ENCODE data around the gene SH2B3. TPM values are rescaled to one million over a fixed set of nuclear protein-coding genes. Genes with fewer than 3 reads are reported as not detected.

Gene SH2B3
- total and polyA plus RNA-seq, 9 of the 15 experiments (the other 6 are each of a cell fraction or from before 2014, with no cell fraction given), result 10.8 to 75.3 (median 37.4) TPM

GRCh38 chr12:111379942-111380554 lies 25.7 kb upstream of the SH2B3 start:
- ChIA-PET POLR2A (interaction anchor here (1.0 to 1.7 kb wide), 2 partner anchors 10 to 23 kb away, joined by 3 to 6 read pairs; no protein-coding TSS in a partner anchor), CTCF (ENCODE audit: low intra/inter-chr PET ratio) (no interaction called here)
- TF ChIP-seq RBM25 (IDR thresholded peaks at IDR 0.05; ENCODE audit: low read depth, low read length, severe bottlenecking) (peak; percentile 80), ZKSCAN1 (IDR thresholded peaks at IDR 0.05; ENCODE audit: low read depth, low read length) (peak; percentile 92), TCF15 (CRISPR knock-in tag; IDR thresholded peaks at IDR 0.05) (no peak), NFRKB (IDR thresholded peaks at IDR 0.05; ENCODE audit: low read depth) (no peak), CTCF (IDR thresholded peaks at IDR 0.05 in 2 of 3, conservative IDR thresholded peaks at IDR 0.05 in 1 of 3; ENCODE audit: insufficient read depth in 2 of 3, low read depth in 1 of 3, low read length in 3 of 3) (no peak), NR4A1 (CRISPR knock-in tag; IDR thresholded peaks at IDR 0.05) (no peak), NR4A1 (tag; IDR thresholded peaks at IDR 0.05) (no peak), ELF4 (CRISPR knock-in tag; IDR thresholded peaks at IDR 0.05) (no peak), ZFP36 (IDR thresholded peaks at IDR 0.05; ENCODE audit: low read depth, low read length, partially characterized antibody) (peak; percentile 77)
- TF ChIP-seq, protein P1, sequence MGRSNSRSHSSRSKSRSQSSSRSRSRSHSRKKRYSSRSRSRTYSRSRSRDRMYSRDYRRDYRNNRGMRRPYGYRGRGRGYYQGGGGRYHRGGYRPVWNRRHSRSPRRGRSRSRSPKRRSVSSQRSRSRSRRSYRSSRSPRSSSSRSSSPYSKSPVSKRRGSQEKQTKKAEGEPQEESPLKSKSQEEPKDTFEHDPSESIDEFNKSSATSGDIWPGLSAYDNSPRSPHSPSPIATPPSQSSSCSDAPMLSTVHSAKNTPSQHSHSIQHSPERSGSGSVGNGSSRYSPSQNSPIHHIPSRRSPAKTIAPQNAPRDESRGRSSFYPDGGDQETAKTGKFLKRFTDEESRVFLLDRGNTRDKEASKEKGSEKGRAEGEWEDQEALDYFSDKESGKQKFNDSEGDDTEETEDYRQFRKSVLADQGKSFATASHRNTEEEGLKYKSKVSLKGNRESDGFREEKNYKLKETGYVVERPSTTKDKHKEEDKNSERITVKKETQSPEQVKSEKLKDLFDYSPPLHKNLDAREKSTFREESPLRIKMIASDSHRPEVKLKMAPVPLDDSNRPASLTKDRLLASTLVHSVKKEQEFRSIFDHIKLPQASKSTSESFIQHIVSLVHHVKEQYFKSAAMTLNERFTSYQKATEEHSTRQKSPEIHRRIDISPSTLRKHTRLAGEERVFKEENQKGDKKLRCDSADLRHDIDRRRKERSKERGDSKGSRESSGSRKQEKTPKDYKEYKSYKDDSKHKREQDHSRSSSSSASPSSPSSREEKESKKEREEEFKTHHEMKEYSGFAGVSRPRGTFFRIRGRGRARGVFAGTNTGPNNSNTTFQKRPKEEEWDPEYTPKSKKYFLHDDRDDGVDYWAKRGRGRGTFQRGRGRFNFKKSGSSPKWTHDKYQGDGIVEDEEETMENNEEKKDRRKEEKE (IDR thresholded peaks at IDR 0.05; ENCODE audit: borderline replicate concordance in 1 of 2, control insufficient read depth in 1 of 2, low read depth in 2 of 2, low read length in 1 of 2), result no peak

More at GRCh38 chr12:111379942-111380554, 25.7 kb upstream of the SH2B3 start:
- peaks cover 23 to 33% of the 10 kb centered on the region in 2 experiments for H3K27me3 ChIP-seq (ENCODE audit: control insufficient read depth in 2 of 2, insufficient read depth in 2 of 2, low read length in 2 of 2)
- FAIRE-seq, result no peak
- no TSS peak for BruUV-seq (replicated peaks)
- WGBS (ENCODE audit: insufficient coverage, low coverage, missing lambda C conversion rate), result 8% methylated on average over 6 of the region's 6 CpGs
- no peaks in the 10 kb centered on the region for H3K36me3 ChIP-seq (ENCODE audit: control insufficient read depth, insufficient read depth, low read length)
- H4K20me1 ChIP-seq (replicated peaks; ENCODE audit: control insufficient read depth, insufficient read depth, low read length), result no peaks in the 10 kb centered on the region
- H3K4me3 ChIP-seq, result no peak overlapping the region
- ATAC-seq, result no peak
- H3K9ac ChIP-seq (ENCODE audit: insufficient read depth in 1 of 2, low read depth in 2 of 2, low read length in 2 of 2), result no peak overlapping the region
- H3K27ac ChIP-seq (ENCODE audit: extremely low read depth, low read depth, low read length), result no peak overlapping the region
- intact Hi-C loops (cut with micrococcal nuclease), result no loop called here
- DNase-seq (ENCODE audit: extremely low read depth in 1 of 4, low spot score in 3 of 4), result no peak
- H3K79me2 ChIP-seq (ENCODE audit: control insufficient read depth, insufficient read depth, low read length), result no peaks in the 10 kb centered on the region
- no peak overlapping the region for H2AFZ ChIP-seq (ENCODE audit: low read depth, low read length)
- no peak overlapping the region for H3K4me2 ChIP-seq (ENCODE audit: insufficient read depth, low read length)
- no peaks in the 10 kb centered on the region for H3K9me3 ChIP-seq (replicated peaks; ENCODE audit: control insufficient read depth, insufficient read depth, low read depth, low read length)
- H3K9me1 ChIP-seq (ENCODE audit: control insufficient read depth, insufficient read depth, low read length), result no peaks in the 10 kb centered on the region
- in situ Hi-C loops (cut with MboI), result no loop called here
- no peaks in the 10 kb centered on the region for H3K4me1 ChIP-seq (replicated peaks in 1 of 2; ENCODE audit: control insufficient read depth in 2 of 2, insufficient read depth in 2 of 2, low read length in 2 of 2)
